Measurements from ENCODE around the gene CEP68. TPM values are rescaled to one million over a fixed set of nuclear protein-coding genes. Genes with fewer than 3 reads are reported as not detected.

CEP68 gene
- total RNA-seq, 4 donors from 2014 or later, result 17.5 to 53.4 (median 27.6) TPM

GRCh38 chr2:65073879-65074565 lies 17.8 kb downstream of the CEP68 start:
- Histone ChIP-seq H3K4me3 (no peak overlapping the region), H3K9me3 (no peaks in the 10 kb centered on the region), H3K27me3 (no peaks in the 10 kb centered on the region), H3K27ac (peak overlapping the region; percentile 18), H3K36me3 (peaks cover 76% of the 10 kb centered on the region), H3K4me1 (peaks cover 49% of the 10 kb centered on the region)
- TF ChIP-seq POLR2AphosphoS5 (IDR thresholded peaks at IDR 0.05), result no peak
- no peak for TF ChIP-seq CTCF (IDR thresholded peaks at IDR 0.05)
- TF ChIP-seq EP300 (IDR thresholded peaks at IDR 0.05), result no peak
- no peak for TF ChIP-seq POLR2A (IDR thresholded peaks at IDR 0.05)
- peak in 1 of 2 donors; percentile 55 for DNase-seq (ENCODE audit: low spot score in 2 of 2)
- WGBS, result 59% methylated on average over 12 of the region's 12 CpGs

- Histone ChIP-seq H3K27ac (no peak overlapping the region), H3K9me3 (no peaks in the 10 kb centered on the region), H3K27me3 (no peaks in the 10 kb centered on the region), H3K4me1 (peaks cover 37% of the 10 kb centered on the region), H3K36me3 (peaks cover 87% of the 10 kb centered on the region), H3K4me3 (no peak overlapping the region)
- peak in 1 of 2 donors; percentile 48 for DNase-seq (ENCODE audit: low spot score in 2 of 2)
- TF ChIP-seq POLR2AphosphoS5 (IDR thresholded peaks at IDR 0.05) (no peak), EP300 (IDR thresholded peaks at IDR 0.05) (no peak), POLR2A (IDR thresholded peaks at IDR 0.05) (no peak), CTCF (IDR thresholded peaks at IDR 0.05) (no peak)
- 79% methylated on average over 9 of the region's 9 CpGs for WGBS
Measured at GRCh38 chr2:65075176-65075575, 19.0 kb downstream of the CEP68 start.

- TF ChIP-seq POLR2A (IDR thresholded peaks at IDR 0.05) (no peak), CTCF (IDR thresholded peaks at IDR 0.05) (no peak), EP300 (IDR thresholded peaks at IDR 0.05) (no peak), POLR2AphosphoS5 (IDR thresholded peaks at IDR 0.05) (no peak)
- no peaks in the 10 kb centered on the region for H3K27me3 ChIP-seq
- peaks cover 87% of the 10 kb centered on the region for H3K36me3 ChIP-seq
- peaks cover 32% of the 10 kb centered on the region for H3K4me1 ChIP-seq
- H3K9me3 ChIP-seq, result no peaks in the 10 kb centered on the region
- H3K27ac ChIP-seq, result peak overlapping the region; percentile 9
- no peak overlapping the region for H3K4me3 ChIP-seq
- DNase-seq (ENCODE audit: low spot score in 2 of 2), result peak in 1 of 2 donors; percentile 76
- WGBS, result 41% methylated on average over 4 of the region's 5 CpGs
Measured at GRCh38 chr2:65075605-65076344, 19.6 kb downstream of the CEP68 start.

- H3K27ac ChIP-seq, result peak overlapping the region; percentile 9
- H3K4me1 ChIP-seq, result peaks cover 27% of the 10 kb centered on the region
- no peak for DNase-seq (ENCODE audit: low spot score in 2 of 2)
- WGBS, result 39% methylated on average over 7 of the region's 7 CpGs
- no peaks in the 10 kb centered on the region for H3K27me3 ChIP-seq
- peaks cover 87% of the 10 kb centered on the region for H3K36me3 ChIP-seq
- no peak overlapping the region for H3K4me3 ChIP-seq
- TF ChIP-seq POLR2AphosphoS5 (IDR thresholded peaks at IDR 0.05) (no peak), POLR2A (IDR thresholded peaks at IDR 0.05) (no peak), CTCF (IDR thresholded peaks at IDR 0.05) (no peak), EP300 (IDR thresholded peaks at IDR 0.05) (no peak)
- H3K9me3 ChIP-seq, result no peaks in the 10 kb centered on the region
Measured at GRCh38 chr2:65076345-65076710, 20.1 kb downstream of the CEP68 start.

GRCh38 chr2:65077898-65078297 lies 21.7 kb downstream of the CEP68 start:
- WGBS, result 95% methylated on average over 7 of the region's 7 CpGs
- Histone ChIP-seq H3K27ac (no peak overlapping the region), H3K36me3 (peaks cover 85% of the 10 kb centered on the region), H3K9me3 (no peaks in the 10 kb centered on the region), H3K4me1 (peaks cover 33% of the 10 kb centered on the region), H3K4me3 (no peak overlapping the region), H3K27me3 (no peaks in the 10 kb centered on the region)
- no peak for TF ChIP-seq EP300 (IDR thresholded peaks at IDR 0.05)
- TF ChIP-seq POLR2A (IDR thresholded peaks at IDR 0.05), result no peak
- no peak for TF ChIP-seq CTCF (IDR thresholded peaks at IDR 0.05)
- TF ChIP-seq POLR2AphosphoS5 (IDR thresholded peaks at IDR 0.05), result no peak
- DNase-seq (ENCODE audit: low spot score in 2 of 2), result no peak
